Measurements from ENCODE around the gene C2CD2.

C2CD2 gene

GRCh38 chr21:41932576-41933312 is 21.1 kb downstream of the C2CD2 start:
- DNase-seq (ENCODE audit: low spot score): peak; percentile 76

- DNase-seq (ENCODE audit: low spot score): peak; percentile 89
These were observed 21.6 kb downstream of the C2CD2 start for GRCh38 chr21:41932191-41932575.

- DNase-seq (ENCODE audit: low spot score): no peak
These were observed 22.8 kb downstream of the C2CD2 start for GRCh38 chr21:41931041-41931451.

GRCh38 chr21:41929248-41929647 is 24.6 kb downstream of the C2CD2 start:
- no peak for DNase-seq (ENCODE audit: low spot score)

GRCh38 chr21:41928621-41929220 is 25.1 kb downstream of the C2CD2 start:
- no peak for DNase-seq (ENCODE audit: low spot score)

- no peak for DNase-seq (ENCODE audit: low spot score)
These were observed 25.9 kb downstream of the C2CD2 start for GRCh38 chr21:41927727-41928409.

- DNase-seq (ENCODE audit: low spot score): no peak
These were observed 27.0 kb downstream of the C2CD2 start for GRCh38 chr21:41926807-41927171.

- DNase-seq (ENCODE audit: low spot score): peak; percentile 60
These were observed 27.6 kb downstream of the C2CD2 start for GRCh38 chr21:41926117-41926806.

GRCh38 chr21:41925767-41926116 is 28.1 kb downstream of the C2CD2 start:
- no peak for DNase-seq (ENCODE audit: low spot score)

- no peak for DNase-seq (ENCODE audit: low spot score)
These were observed 29.5 kb downstream of the C2CD2 start for GRCh38 chr21:41924368-41924754.

- peak; percentile 74 for DNase-seq (ENCODE audit: low spot score)
These were observed 30.0 kb downstream of the C2CD2 start for GRCh38 chr21:41923631-41924367.

GRCh38 chr21:41923186-41923585 is 30.6 kb downstream of the C2CD2 start:
- no peak for DNase-seq (ENCODE audit: low spot score)

- no peak for DNase-seq (ENCODE audit: low spot score)
These were observed 32.8 kb downstream of the C2CD2 start for GRCh38 chr21:41921021-41921420.

- no peak for DNase-seq (ENCODE audit: low spot score)
These were observed 33.3 kb downstream of the C2CD2 start for GRCh38 chr21:41920476-41920875.

- DNase-seq (ENCODE audit: low spot score): no peak
These were observed 34.0 kb downstream of the C2CD2 start for GRCh38 chr21:41919666-41920398.

GRCh38 chr21:41918561-41919358 is 35.1 kb downstream of the C2CD2 start:
- DNase-seq (ENCODE audit: low spot score): no peak

- no peak for DNase-seq (ENCODE audit: low spot score)
These were observed 36.3 kb downstream of the C2CD2 start for GRCh38 chr21:41917531-41917930.

GRCh38 chr21:41916888-41917433 is 36.9 kb downstream of the C2CD2 start:
- DNase-seq (ENCODE audit: low spot score): no peak

- no peak for DNase-seq (ENCODE audit: low spot score)
These were observed 38.9 kb downstream of the C2CD2 start for GRCh38 chr21:41914965-41915364.

GRCh38 chr21:41914358-41914757 is 39.5 kb downstream of the C2CD2 start:
- no peak for DNase-seq (ENCODE audit: low spot score)

All from GM03348 (cell line).